A673 (cell line): ENCODE data around the gene TPM2.

ENCODE experiments used
- EZH2 ChIP-seq: fragments of 200-600 bp; sonication (generic); IDR thresholded peaks from 2 replicates; pipeline ENCODE4 v1.6.1; 2017; ENCODE audit warnings: borderline replicate concordance, low read depth, mild to moderate bottlenecking, mixed read lengths, antibody characterized with exemption, low read length; ENCODE audit not compliant: poor library complexity, severe bottlenecking
- TF ChIP-seq, protein P1 (sequence below): fragments of 300-800, 200-600 bp; sonication (generic); conservative IDR thresholded peaks from 2 replicates; pipeline ENCODE4 v1.5.1; 2017; ENCODE audit warnings: low read depth, mild to moderate bottlenecking, antibody characterized with exemption, low read length, moderate library complexity, mixed read lengths

- TF ChIP-seq, protein P1, sequence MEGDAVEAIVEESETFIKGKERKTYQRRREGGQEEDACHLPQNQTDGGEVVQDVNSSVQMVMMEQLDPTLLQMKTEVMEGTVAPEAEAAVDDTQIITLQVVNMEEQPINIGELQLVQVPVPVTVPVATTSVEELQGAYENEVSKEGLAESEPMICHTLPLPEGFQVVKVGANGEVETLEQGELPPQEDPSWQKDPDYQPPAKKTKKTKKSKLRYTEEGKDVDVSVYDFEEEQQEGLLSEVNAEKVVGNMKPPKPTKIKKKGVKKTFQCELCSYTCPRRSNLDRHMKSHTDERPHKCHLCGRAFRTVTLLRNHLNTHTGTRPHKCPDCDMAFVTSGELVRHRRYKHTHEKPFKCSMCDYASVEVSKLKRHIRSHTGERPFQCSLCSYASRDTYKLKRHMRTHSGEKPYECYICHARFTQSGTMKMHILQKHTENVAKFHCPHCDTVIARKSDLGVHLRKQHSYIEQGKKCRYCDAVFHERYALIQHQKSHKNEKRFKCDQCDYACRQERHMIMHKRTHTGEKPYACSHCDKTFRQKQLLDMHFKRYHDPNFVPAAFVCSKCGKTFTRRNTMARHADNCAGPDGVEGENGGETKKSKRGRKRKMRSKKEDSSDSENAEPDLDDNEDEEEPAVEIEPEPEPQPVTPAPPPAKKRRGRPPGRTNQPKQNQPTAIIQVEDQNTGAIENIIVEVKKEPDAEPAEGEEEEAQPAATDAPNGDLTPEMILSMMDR = no peak
- no peak for TF ChIP-seq EZH2
These were observed 29.8 kb upstream of the TPM2 start for GRCh38 chr9:35719546-35719945.
